Gastroesophageal sphincter (tissue), 3 donors: ENCODE results near the gene BCL6.
A peak's percentile ranks its signal among the peaks of the same experiment; 100 is the strongest.

Experiments
- CTCF ChIP-seq, 4 experiments: fragments of 200-600 bp in 2 of 4; fragments of 450-650 bp in 2 of 4; sonication (generic) in 1 of 4; IDR thresholded peaks; one replicate each; pipeline ENCODE4 v1.5.1; 2017 to 2019; ENCODE audit warnings: antibody characterized with exemption in 4 of 4, mild to moderate bottlenecking in 2 of 4, moderate library complexity in 2 of 4
- EP300 ChIP-seq: sonication (generic); formaldehyde crosslinking; IDR thresholded peaks from one replicate; pipeline ENCODE4 v1.6.1; 2017; ENCODE audit warnings: antibody characterized with exemption, mild to moderate bottlenecking
- POLR2A ChIP-seq, 2 donors: fragments of 450-650 bp; IDR thresholded peaks; one replicate each; pipeline ENCODE4 v1.6.1; 2017; ENCODE audit warnings: antibody characterized with exemption in 2 of 2, mild to moderate bottlenecking in 2 of 2, moderate library complexity in 1 of 2
- POLR2AphosphoS5 ChIP-seq: sonication (generic); formaldehyde crosslinking; IDR thresholded peaks from one replicate; pipeline ENCODE4 v1.6.1; 2017; ENCODE audit warnings: antibody characterized with exemption

- TF ChIP-seq EP300 (no peak), CTCF (IDR thresholded peaks at IDR 0.05) (peak; percentile 88 to 95 (median 93)), POLR2AphosphoS5 (no peak), POLR2A (IDR thresholded peaks at IDR 0.05) (no peak)
These were observed 30.8 kb downstream of the BCL6 start for GRCh38 chr3:187714404-187714979.
